Colonic mucosa (tissue), 4 donors: ENCODE data around the gene ANKS1B. TPM values are rescaled to one million over a fixed set of nuclear protein-coding genes. Genes with fewer than 3 reads are reported as not detected.

Experiments
- DNase-seq: peaks from one replicate; pipeline ENCODE4 v3.0.0-alpha.2; 2020
- H3K27ac ChIP-seq: fragments of 200-600 bp; one replicate; pipeline ENCODE4 v1.8.0; 2021
- H3K27me3 ChIP-seq: fragments of 200-600 bp; one replicate; pipeline ENCODE4 v1.8.0; 2021
- H3K36me3 ChIP-seq: fragments of 200-600 bp; one replicate; pipeline ENCODE4 v1.8.0; 2021
- H3K4me1 ChIP-seq: fragments of 200-600 bp; one replicate; pipeline ENCODE4 v1.8.0; 2021; ENCODE audit warnings: mild to moderate bottlenecking
- H3K4me3 ChIP-seq: fragments of 200-600 bp; one replicate; pipeline ENCODE4 v1.8.0; 2021
- H3K9ac ChIP-seq, 2 donors: one replicate each; pipeline ENCODE4 v1.7.0; 2013; ENCODE audit warnings: control low read depth in 2 of 2, low read depth in 2 of 2, low read length in 2 of 2
- H3K9me3 ChIP-seq: fragments of 200-600 bp; one replicate; pipeline ENCODE4 v1.8.0; 2021
- intact Hi-C: fragments of 100-400 bp; cut with DNase I; formaldehyde crosslinking; loops from one replicate; pipeline ENCODE4 v1.14.1; 2022
- total RNA-seq, 2 donors: library from RNA; stranded (reverse); fragmentation: NEBNext Ultra II Directional in 1 of 2; extraction: Animal tissue kit (Norgen Biotek cat#: 25700) in 1 of 2; gene quantifications; one replicate each; pipeline ENCODE4 v1.2.1, GENCODE V29; 2021
- TF ChIP-seq, protein P1 (sequence below): fragments of 200-600 bp; IDR thresholded peaks from one replicate; pipeline ENCODE4 v1.8.0; 2022; ENCODE audit warnings: antibody characterized with exemption, mild to moderate bottlenecking
- donor health status: healthy.
- donor health status: DM: no; HTN: no; CAD: no.
- donor health status: DM: no; HTN: no; CAD: no.

Gene ANKS1B
- total RNA-seq, 2 donors from 2014 or later, result 1.7 to 3.3 TPM

DNA sequence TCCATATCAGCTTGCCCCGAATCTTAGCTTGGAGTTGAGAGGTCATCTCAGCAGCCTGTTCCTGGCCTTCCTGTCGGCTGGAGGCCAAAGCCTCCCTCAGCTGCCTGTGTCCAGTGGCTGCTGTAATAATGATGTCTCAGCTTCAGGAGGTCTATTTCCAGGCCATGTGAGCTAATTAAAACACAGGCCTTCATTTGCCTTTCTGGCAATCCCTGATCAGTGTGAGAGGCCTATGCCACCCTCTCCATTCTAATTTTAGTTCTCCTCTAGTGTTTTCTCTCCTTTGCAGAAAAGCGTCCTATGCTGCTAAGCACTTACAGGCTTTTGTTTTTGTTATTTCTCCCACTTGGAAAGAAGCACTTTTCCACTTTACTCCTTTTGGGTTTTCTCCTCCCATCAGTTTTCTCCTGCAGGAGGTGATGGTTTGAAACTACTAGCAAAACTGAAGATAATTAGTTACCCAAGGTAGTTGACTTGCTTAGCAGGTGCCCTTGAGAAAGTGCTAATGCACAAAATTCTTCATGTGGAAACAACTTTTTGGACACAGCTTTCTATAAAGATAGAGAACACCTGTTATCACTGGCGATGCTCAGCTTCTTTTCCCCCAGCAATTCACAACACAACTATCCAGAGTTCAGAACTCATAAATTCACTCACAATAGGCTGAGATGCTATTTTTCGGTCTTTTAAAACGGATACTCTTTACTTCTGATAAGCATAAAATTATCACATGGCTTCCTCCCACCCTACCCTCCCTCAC lies 592.5 kb downstream of the ANKS1B start:
- no peaks in the 10 kb centered on the region for H3K36me3 ChIP-seq
- intact Hi-C loops, result no loop called here
- no peaks in the 10 kb centered on the region for H3K27me3 ChIP-seq
- no peak overlapping the region for H3K4me3 ChIP-seq
- H3K4me1 ChIP-seq, result no peaks in the 10 kb centered on the region
- H3K9me3 ChIP-seq, result no peaks in the 10 kb centered on the region
- no peak overlapping the region for H3K9ac ChIP-seq
- no peak for DNase-seq
- no peak overlapping the region for H3K27ac ChIP-seq
- TF ChIP-seq, protein P1, sequence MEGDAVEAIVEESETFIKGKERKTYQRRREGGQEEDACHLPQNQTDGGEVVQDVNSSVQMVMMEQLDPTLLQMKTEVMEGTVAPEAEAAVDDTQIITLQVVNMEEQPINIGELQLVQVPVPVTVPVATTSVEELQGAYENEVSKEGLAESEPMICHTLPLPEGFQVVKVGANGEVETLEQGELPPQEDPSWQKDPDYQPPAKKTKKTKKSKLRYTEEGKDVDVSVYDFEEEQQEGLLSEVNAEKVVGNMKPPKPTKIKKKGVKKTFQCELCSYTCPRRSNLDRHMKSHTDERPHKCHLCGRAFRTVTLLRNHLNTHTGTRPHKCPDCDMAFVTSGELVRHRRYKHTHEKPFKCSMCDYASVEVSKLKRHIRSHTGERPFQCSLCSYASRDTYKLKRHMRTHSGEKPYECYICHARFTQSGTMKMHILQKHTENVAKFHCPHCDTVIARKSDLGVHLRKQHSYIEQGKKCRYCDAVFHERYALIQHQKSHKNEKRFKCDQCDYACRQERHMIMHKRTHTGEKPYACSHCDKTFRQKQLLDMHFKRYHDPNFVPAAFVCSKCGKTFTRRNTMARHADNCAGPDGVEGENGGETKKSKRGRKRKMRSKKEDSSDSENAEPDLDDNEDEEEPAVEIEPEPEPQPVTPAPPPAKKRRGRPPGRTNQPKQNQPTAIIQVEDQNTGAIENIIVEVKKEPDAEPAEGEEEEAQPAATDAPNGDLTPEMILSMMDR, result no peak

- no peaks in the 10 kb centered on the region for H3K36me3 ChIP-seq
Observed at GRCh38 chr12:99390707-99391106, 594.0 kb downstream of the ANKS1B start.

GRCh38 chr12:99389751-99390150 lies 595.0 kb downstream of the ANKS1B start:
- Histone ChIP-seq H3K4me3 (no peak overlapping the region), H3K27ac (no peak overlapping the region), H3K9ac (no peak overlapping the region), H3K4me1 (no peaks in the 10 kb centered on the region), H3K36me3 (no peaks in the 10 kb centered on the region), H3K27me3 (no peaks in the 10 kb centered on the region), H3K9me3 (no peaks in the 10 kb centered on the region)
- DNase-seq, result no peak
- intact Hi-C loops, result no loop called here
- TF ChIP-seq, protein P1, result no peak

More at GRCh38 chr12:99390707-99391106, 594.0 kb downstream of the ANKS1B start:
- H3K4me3 ChIP-seq, result no peak overlapping the region
- TF ChIP-seq, protein P1, result no peak
- no peaks in the 10 kb centered on the region for H3K27me3 ChIP-seq
- no peak overlapping the region for H3K27ac ChIP-seq
- no peak for DNase-seq
- no peaks in the 10 kb centered on the region for H3K9me3 ChIP-seq
- H3K4me1 ChIP-seq, result no peaks in the 10 kb centered on the region
- intact Hi-C loops, result no loop called here
- no peak overlapping the region for H3K9ac ChIP-seq

GRCh38 chr12:99388671-99389195 lies 596.0 kb downstream of the ANKS1B start:
- intact Hi-C loops, result no loop called here
- Histone ChIP-seq H3K9ac (no peak overlapping the region), H3K36me3 (no peaks in the 10 kb centered on the region), H3K4me3 (no peak overlapping the region), H3K9me3 (no peaks in the 10 kb centered on the region), H3K4me1 (no peaks in the 10 kb centered on the region), H3K27ac (no peak overlapping the region), H3K27me3 (no peaks in the 10 kb centered on the region)
- TF ChIP-seq, protein P1, result no peak
- no peak for DNase-seq

DNA sequence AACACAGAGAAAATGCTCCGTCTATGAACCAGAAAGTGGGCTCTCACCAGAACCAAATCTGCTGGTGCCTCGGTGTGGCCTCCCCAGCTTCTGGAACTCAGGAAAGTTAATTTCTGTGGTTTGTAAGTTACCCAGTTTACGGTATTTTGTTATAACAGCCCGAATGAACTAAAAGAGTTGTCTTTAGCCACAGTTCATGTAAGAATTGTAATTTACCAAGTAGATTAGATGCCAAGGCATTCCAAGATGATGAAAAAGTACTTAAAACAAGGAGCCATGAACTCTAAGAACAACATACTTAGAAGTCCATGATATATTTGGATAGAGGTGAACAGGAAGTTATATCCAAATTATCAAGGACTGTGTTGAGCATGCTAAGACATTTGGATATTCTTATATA lies 597.1 kb downstream of the ANKS1B start:
- DNase-seq, result no peak
- Histone ChIP-seq H3K4me3 (no peak overlapping the region), H3K9ac (no peak overlapping the region), H3K9me3 (no peaks in the 10 kb centered on the region), H3K36me3 (no peaks in the 10 kb centered on the region), H3K27ac (no peak overlapping the region), H3K27me3 (no peaks in the 10 kb centered on the region), H3K4me1 (no peaks in the 10 kb centered on the region)
- intact Hi-C loops, result no loop called here
- TF ChIP-seq, protein P1, result no peak
